Uterus (tissue), 4 donors: Measurements from ENCODE around the gene HNRNPA1. TPM values are rescaled to one million over a fixed set of nuclear protein-coding genes. Genes with fewer than 3 reads are reported as not detected.
"Not testable (repeated sequence)": the region's sequence is repeated elsewhere in the genome, so short reads cannot be mapped to it uniquely, and the experiment has no call there.

Experiments
- DNase-seq, 2 donors: peaks; one replicate each; pipeline ENCODE4 v3.0.0-alpha.2; 2019 to 2020
- H3K27ac ChIP-seq, 2 donors: fragments of 200-600 bp; sonication (generic); 1 replicate in 1 of 2; 2 replicates in 1 of 2; pipeline ENCODE4 v1.5.1; 2016 to 2018
- H3K27me3 ChIP-seq, 2 donors: fragments of 200-600 bp; sonication (generic); one replicate each; pipeline ENCODE4 v1.5.1; 2018 to 2019; ENCODE audit warnings: control low read depth in 1 of 2
- H3K36me3 ChIP-seq, 2 donors: fragments of 200-600 bp; sonication (generic); one replicate each; pipeline ENCODE4 v1.5.1; 2019; ENCODE audit warnings: control low read depth in 1 of 2
- H3K4me1 ChIP-seq, 2 donors: fragments of 200-600 bp; sonication (generic); one replicate each; pipeline ENCODE4 v1.5.1; 2018 to 2019; ENCODE audit warnings: control low read depth in 1 of 2
- H3K4me3 ChIP-seq, 2 donors: fragments of 200-600 bp; sonication (generic); 1 replicate in 1 of 2; 2 replicates in 1 of 2; pipeline ENCODE4 v1.5.1; 2018 to 2019; ENCODE audit warnings: mild to moderate bottlenecking in 1 of 2
- H3K9me3 ChIP-seq, 2 donors: fragments of 200-600 bp; sonication (generic); one replicate each; pipeline ENCODE4 v1.5.1; 2019; ENCODE audit warnings: control low read depth in 1 of 2
- POLR2A ChIP-seq, 2 donors: fragments of 450-650 bp; IDR thresholded peaks; one replicate each; pipeline ENCODE4 v1.6.1; 2016; ENCODE audit warnings: antibody characterized with exemption in 2 of 2, mild to moderate bottlenecking in 1 of 2, moderate library complexity in 1 of 2
- intact Hi-C: fragments of 100-400 bp; cut with DNase I; formaldehyde crosslinking; loops from one replicate; pipeline ENCODE4 v1.15.1; 2023; ENCODE audit warnings: low total_unique reads
- total RNA-seq, 4 donors: library from RNA; depleted of rRNA in 3 of 4; stranded (reverse); fragments of >200 nt in 3 of 4; gene quantifications; one replicate each; pipeline versions ENCODE4 v1.1.0 to v1.2.4, GENCODE V29; 2014 to 2023
- TF ChIP-seq, protein P1 (sequence below), 4 experiments: fragments of 200-600 bp in 2 of 4; fragments of 450-650 bp in 2 of 4; sonication (generic) in 2 of 4; IDR thresholded peaks; one replicate each; pipeline ENCODE4 v1.5.1; 2016 to 2019; ENCODE audit warnings: antibody characterized with exemption in 4 of 4, mild to moderate bottlenecking in 2 of 4, moderate library complexity in 1 of 4
- donor health status: DM: yes; HTN: yes; CAD: no.

Gene HNRNPA1
- total RNA-seq, 4 donors from 2014 or later = 245 to 1,238 (median 796) TPM

DNA sequence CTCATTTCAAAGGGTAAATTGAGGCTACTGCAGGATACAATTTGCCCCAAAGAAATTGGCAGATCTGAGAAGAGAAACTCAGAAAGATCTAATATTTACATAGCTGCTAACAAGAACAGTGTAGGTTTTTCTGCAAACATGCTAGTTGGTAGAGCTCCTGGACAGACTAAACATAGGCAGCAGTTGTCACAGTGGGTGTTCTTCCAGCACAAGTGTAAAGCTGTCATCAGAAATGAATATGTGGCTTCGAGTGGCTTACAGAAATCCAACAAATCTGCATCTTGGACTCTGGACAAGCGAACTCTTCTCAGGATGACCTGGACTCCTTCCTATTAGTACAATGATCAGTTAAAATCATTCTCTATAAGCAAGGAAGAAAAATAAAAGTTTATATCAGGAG is 6.5 kb upstream of the HNRNPA1 start:
- DNase-seq = no peak
- no peaks in the 10 kb centered on the region for H3K36me3 ChIP-seq
- TF ChIP-seq POLR2A (IDR thresholded peaks at IDR 0.05) = no peak
- TF ChIP-seq, protein P1, sequence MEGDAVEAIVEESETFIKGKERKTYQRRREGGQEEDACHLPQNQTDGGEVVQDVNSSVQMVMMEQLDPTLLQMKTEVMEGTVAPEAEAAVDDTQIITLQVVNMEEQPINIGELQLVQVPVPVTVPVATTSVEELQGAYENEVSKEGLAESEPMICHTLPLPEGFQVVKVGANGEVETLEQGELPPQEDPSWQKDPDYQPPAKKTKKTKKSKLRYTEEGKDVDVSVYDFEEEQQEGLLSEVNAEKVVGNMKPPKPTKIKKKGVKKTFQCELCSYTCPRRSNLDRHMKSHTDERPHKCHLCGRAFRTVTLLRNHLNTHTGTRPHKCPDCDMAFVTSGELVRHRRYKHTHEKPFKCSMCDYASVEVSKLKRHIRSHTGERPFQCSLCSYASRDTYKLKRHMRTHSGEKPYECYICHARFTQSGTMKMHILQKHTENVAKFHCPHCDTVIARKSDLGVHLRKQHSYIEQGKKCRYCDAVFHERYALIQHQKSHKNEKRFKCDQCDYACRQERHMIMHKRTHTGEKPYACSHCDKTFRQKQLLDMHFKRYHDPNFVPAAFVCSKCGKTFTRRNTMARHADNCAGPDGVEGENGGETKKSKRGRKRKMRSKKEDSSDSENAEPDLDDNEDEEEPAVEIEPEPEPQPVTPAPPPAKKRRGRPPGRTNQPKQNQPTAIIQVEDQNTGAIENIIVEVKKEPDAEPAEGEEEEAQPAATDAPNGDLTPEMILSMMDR (IDR thresholded peaks at IDR 0.05) = no peak
- H3K4me1 ChIP-seq = peaks cover 7 to 10% of the 10 kb centered on the region in 2 donors
- no peak overlapping the region for H3K27ac ChIP-seq
- H3K9me3 ChIP-seq = no peaks in the 10 kb centered on the region
- H3K27me3 ChIP-seq = no peaks in the 10 kb centered on the region
- intact Hi-C loops = no loop called here
- no peak overlapping the region for H3K4me3 ChIP-seq

DNA sequence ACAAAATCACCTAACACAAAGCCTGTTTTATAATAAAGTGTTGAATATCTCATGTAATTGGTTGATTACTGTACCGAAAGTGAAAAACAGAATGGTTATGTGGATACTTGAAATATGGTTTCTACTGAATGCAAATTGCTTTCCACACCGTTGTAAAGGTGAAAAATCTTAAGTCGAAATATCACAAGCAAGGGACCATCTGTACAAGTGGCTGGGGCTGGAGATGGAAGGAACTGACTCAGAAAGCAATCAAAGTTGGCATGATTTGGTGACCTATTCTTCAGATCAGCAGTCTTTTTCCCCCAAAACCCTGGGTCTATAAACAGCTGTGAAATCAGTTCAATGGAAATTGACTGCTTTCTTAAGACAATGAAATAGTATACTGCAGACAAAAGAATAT is 4.2 kb upstream of the HNRNPA1 start:
- Histone ChIP-seq H3K27me3 (no peaks in the 10 kb centered on the region), H3K36me3 (no peaks in the 10 kb centered on the region), H3K4me3 (no peak overlapping the region), H3K9me3 (no peaks in the 10 kb centered on the region), H3K4me1 (peaks cover 7 to 10% of the 10 kb centered on the region in 2 donors), H3K27ac (no peak overlapping the region)
- intact Hi-C loops = no loop called here
- DNase-seq = no peak
- TF ChIP-seq, protein P1 (IDR thresholded peaks at IDR 0.05) = no peak
- no peak for TF ChIP-seq POLR2A (IDR thresholded peaks at IDR 0.05)

DNA sequence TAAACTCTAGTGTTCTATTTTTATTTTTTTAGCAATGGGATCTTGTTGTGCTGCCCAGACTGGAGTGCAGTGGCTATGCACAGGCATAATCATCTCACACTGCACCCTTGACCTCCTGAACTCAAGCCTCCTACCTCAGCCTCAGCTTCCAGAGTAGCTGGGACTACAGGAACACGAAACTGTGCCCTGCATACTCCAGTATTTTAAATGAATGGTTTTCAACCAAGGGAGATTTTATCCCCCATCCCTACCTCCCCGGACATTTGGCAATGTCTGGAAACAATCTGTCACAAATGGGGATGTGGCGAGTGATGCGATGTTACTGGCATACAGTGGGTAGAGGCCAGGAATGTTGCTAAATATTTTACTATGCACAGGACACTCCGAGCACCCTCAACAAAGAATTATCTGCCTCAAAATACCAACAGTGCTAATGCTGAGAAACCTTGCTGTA is 2.7 kb upstream of the HNRNPA1 start:
- Histone ChIP-seq H3K4me1 (peaks cover 10 to 15% of the 10 kb centered on the region in 2 donors), H3K27me3 (no peaks in the 10 kb centered on the region), H3K27ac (peak overlapping the region in 1 of 2 donors; percentile 12), H3K9me3 (no peaks in the 10 kb centered on the region), H3K36me3 (no peaks in the 10 kb centered on the region), H3K4me3 (no peak overlapping the region)
- intact Hi-C loops = no loop called here
- no peak for DNase-seq
- TF ChIP-seq POLR2A (IDR thresholded peaks at IDR 0.05) = no peak
- TF ChIP-seq, protein P1 (IDR thresholded peaks at IDR 0.05) = no peak

DNA sequence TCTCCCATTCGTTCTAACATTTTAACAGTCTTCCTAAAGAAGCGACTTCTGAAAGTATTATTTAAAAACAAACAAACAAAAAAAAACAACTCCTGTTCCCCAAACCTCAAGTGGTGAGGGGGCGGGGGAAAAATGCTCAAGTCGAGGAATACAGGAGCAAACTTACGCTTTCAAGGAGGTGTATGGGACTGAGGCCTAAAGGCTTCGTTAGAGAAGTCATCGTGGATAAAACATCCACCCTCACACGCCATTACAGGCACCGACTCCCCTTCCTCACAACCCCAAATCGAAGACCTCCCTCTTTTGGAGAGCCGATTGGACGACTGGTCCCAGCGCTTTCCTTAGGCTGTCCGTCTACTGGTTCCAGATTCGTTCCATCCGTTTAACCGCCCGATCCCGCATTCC is 1.3 kb upstream of the HNRNPA1 start:
- Histone ChIP-seq H3K27ac (peak overlapping the region; percentile 97 to 98), H3K36me3 (no peaks in the 10 kb centered on the region), H3K4me1 (peaks cover 19 to 23% of the 10 kb centered on the region in 2 donors), H3K27me3 (no peaks in the 10 kb centered on the region), H3K4me3 (peak overlapping the region; percentile 78 to 91), H3K9me3 (no peaks in the 10 kb centered on the region)
- no peak for TF ChIP-seq POLR2A (IDR thresholded peaks at IDR 0.05)
- TF ChIP-seq, protein P1 (IDR thresholded peaks at IDR 0.05) = peak in 1 of 4 experiments; percentile 8
- intact Hi-C loops = no loop called here
- DNase-seq = no peak

DNA sequence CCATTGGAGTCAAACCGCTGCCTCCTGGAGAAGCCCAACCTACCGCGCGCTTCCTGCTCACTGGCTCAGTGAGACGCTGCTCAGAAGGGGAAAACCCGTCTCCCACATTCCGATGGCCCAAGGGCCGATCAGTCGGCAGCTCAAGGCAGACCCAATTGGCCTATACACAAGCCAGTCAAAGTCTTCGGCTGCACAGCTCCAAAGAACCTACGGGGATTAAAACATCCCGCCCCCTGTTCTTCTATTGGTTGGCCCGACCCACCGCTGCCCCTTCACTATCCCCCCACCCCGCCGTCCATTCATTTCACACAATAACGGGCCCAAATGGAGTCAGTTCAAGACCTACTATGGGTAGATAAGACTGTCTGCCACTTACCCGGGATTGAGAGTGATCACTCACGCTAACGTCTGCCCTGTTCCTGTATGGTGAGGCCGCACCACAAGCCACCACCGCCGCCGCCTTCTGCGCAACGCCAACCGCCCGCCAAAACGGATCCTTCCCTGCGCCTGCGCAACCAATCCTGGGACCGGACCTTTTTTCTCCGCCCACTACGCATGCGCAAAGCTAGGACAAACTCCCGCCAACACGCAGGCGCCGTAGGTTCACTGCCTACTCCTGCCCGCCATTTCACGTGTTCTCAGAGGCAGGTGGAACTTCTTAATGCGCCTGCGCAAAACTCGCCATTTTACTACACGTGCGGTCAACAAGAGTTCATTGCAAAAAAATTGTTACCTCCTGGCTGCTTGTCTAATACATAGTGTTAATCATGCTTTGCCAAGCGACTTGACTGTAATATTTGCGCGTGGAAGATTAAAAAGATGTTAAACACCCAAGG is 676 bp upstream of the HNRNPA1 start, which contains the start of gene CBX5:
TSS of gene CBX5 (minus strand) at position 491 of the 836 bp plus-strand sequence. CDS start 22,472 bp downstream, outside the sequence.
- Histone ChIP-seq H3K36me3 (no peaks in the 10 kb centered on the region), H3K27ac (peak within 1 kb of the TSS; percentile 97 to 98), H3K4me1 (peaks cover 19 to 23% of the 10 kb centered on the region in 2 donors), H3K4me3 (peak within 1 kb of the TSS; percentile 78 to 91), H3K9me3 (no peaks in the 10 kb centered on the region), H3K27me3 (no peaks in the 10 kb centered on the region)
- intact Hi-C loops = no loop called here
- DNase-seq = peak; percentile 99
- peak; percentile 70 to 93 for TF ChIP-seq POLR2A (IDR thresholded peaks at IDR 0.05)
- TF ChIP-seq, protein P1 (IDR thresholded peaks at IDR 0.05) = peak in 1 of 4 experiments; percentile 1

DNA sequence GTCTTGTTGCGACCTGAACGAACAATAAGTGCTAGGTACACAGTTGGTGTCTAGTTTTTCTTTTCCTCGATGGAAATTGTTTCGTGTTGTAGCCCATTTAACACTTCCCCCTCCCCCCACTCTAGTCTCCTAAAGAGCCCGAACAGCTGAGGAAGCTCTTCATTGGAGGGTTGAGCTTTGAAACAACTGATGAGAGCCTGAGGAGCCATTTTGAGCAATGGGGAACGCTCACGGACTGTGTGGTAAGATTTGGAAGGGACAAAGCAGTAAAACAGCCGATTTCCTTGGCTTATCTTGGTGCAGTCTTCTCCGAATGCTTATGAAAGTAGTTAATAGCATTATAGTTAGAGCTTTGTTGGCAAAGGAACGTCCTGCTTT is 724 bp downstream of the HNRNPA1 start:
- DNase-seq, H3K9me3 ChIP-seq, H3K36me3 ChIP-seq, H3K27me3 ChIP-seq, intact Hi-C loops: not testable (repeated sequence)
- peak overlapping the region; percentile 78 to 91 for H3K4me3 ChIP-seq
- peak overlapping the region; percentile 97 to 98 for H3K27ac ChIP-seq
- H3K4me1 ChIP-seq = peaks cover 19 to 23% of the 10 kb centered on the region in 2 donors

DNA sequence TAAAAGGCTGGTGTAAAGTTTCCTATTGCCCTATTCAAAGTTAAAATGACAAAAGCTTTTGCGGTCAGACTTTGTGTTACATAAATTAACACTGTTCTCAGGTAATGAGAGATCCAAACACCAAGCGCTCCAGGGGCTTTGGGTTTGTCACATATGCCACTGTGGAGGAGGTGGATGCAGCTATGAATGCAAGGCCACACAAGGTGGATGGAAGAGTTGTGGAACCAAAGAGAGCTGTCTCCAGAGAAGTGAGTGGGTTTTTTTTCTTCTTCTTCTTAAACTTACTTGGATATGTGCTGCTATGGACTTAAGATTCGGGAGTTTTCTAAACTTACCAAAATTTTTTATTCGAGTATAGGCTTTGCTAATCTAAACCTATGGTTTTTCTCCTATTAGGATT is 1.2 kb downstream of the HNRNPA1 start:
- DNase-seq, H3K36me3 ChIP-seq, H3K27me3 ChIP-seq, intact Hi-C loops, H3K9me3 ChIP-seq: not testable (repeated sequence)
- Histone ChIP-seq H3K4me1 (peaks cover 19 to 23% of the 10 kb centered on the region in 2 donors), H3K27ac (peak overlapping the region; percentile 97 to 98), H3K4me3 (peak overlapping the region; percentile 78 to 91)
